OCI-LY3 (cell line): ENCODE results near the gene BPGM.

ENCODE experiments used
- H2AFZ ChIP-seq: fragments of 200-600, 300-600 bp; shearing (Covaris generic); 2 replicates; pipeline ENCODE4 v1.6.0; 2014; ENCODE audit warnings: antibody characterized with exemption, low read depth, low read length
- H3K27ac ChIP-seq: fragments of 200-600, 300-600 bp; sonication (generic); 2 replicates; pipeline ENCODE4 v1.5.1; 2014; ENCODE audit warnings: mild to moderate bottlenecking, low read length, moderate library complexity, mixed read lengths
- H3K27me3 ChIP-seq: fragments of 200-600, 300-600 bp; sonication (generic); 2 replicates; pipeline ENCODE4 v1.6.1; 2014; ENCODE audit warnings: low read depth, low read length, mixed read lengths
- H3K36me3 ChIP-seq: fragments of 200-600, 300-600 bp; sonication (generic); replicated peaks from 2 replicates; pipeline ENCODE3; 2014; ENCODE audit warnings: low read depth, low read length, mixed read lengths
- H3K4me1 ChIP-seq: fragments of 300-600, 200-600 bp; sonication (generic); 2 replicates; pipeline ENCODE4 v1.6.1; 2014; ENCODE audit warnings: low read length, mixed read lengths
- H3K4me2 ChIP-seq: fragments of 200-600, 300-600 bp; sonication (generic); 2 replicates; pipeline ENCODE4 v1.6.1; 2014; ENCODE audit warnings: low read length, mixed read lengths
- H3K4me3 ChIP-seq: fragments of 300-600, 200-600 bp; sonication (generic); 2 replicates; pipeline ENCODE4 v1.5.1; 2014; ENCODE audit warnings: antibody characterized with exemption, mild to moderate bottlenecking, low read length, moderate library complexity
- H3K79me2 ChIP-seq: fragments of 300-600, 200-600 bp; shearing (Covaris generic); 2 replicates; pipeline ENCODE4 v1.6.1; 2014; ENCODE audit warnings: mild to moderate bottlenecking, low read length, mixed read lengths
- H3K9ac ChIP-seq: fragments of 300-600, 200-600 bp; shearing (Covaris generic); 2 replicates; pipeline ENCODE4 v1.6.0; 2014; ENCODE audit warnings: mild to moderate bottlenecking, low read length, moderate library complexity
- H3K9me3 ChIP-seq: fragments of 200-600, 300-600 bp; shearing (Covaris generic); 2 replicates; pipeline ENCODE4 v1.6.1; 2014; ENCODE audit warnings: low read length, mixed read lengths; ENCODE audit not compliant: insufficient read depth
- H4K20me1 ChIP-seq: fragments of 200-600, 300-600 bp; sonication (generic); 2 replicates; pipeline ENCODE4 v1.6.1; 2016; ENCODE audit warnings: low read length, mixed read lengths; ENCODE audit not compliant: insufficient read depth
- CTCF ChIP-seq: fragments of 200-600, 300-600 bp; sonication (generic); IDR thresholded peaks from 2 replicates; pipeline ENCODE4 v1.5.1; 2014; ENCODE audit warnings: antibody characterized with exemption, low read length, low read depth
- EZH2phosphoT487 ChIP-seq: fragments of 200-600 bp; shearing (Covaris generic); IDR thresholded peaks from 2 replicates; pipeline ENCODE4 v1.6.1; 2018; ENCODE audit warnings: antibody characterized with exemption, mixed run types, low read depth

BPGM gene

GRCh38 chr7:134623193-134623592 is 23.5 kb upstream of the BPGM start:
- H3K27me3 ChIP-seq = peaks cover 87% of the 10 kb centered on the region
- H3K4me1 ChIP-seq = peaks cover 14% of the 10 kb centered on the region
- H3K27ac ChIP-seq = no peak overlapping the region
- no peaks in the 10 kb centered on the region for H3K79me2 ChIP-seq
- no peaks in the 10 kb centered on the region for H3K9me3 ChIP-seq
- H3K9ac ChIP-seq = no peak overlapping the region
- TF ChIP-seq CTCF = no peak
- no peak for TF ChIP-seq EZH2phosphoT487
- no peak overlapping the region for H3K4me3 ChIP-seq
- no peaks in the 10 kb centered on the region for H3K36me3 ChIP-seq
- H3K4me2 ChIP-seq = no peak overlapping the region
- H2AFZ ChIP-seq = no peak overlapping the region
- no peaks in the 10 kb centered on the region for H4K20me1 ChIP-seq

- no peak overlapping the region for H3K4me3 ChIP-seq
- H3K79me2 ChIP-seq = no peaks in the 10 kb centered on the region
- H3K4me2 ChIP-seq = no peak overlapping the region
- peaks cover 29% of the 10 kb centered on the region for H3K4me1 ChIP-seq
- H3K27ac ChIP-seq = no peak overlapping the region
- no peaks in the 10 kb centered on the region for H4K20me1 ChIP-seq
- no peaks in the 10 kb centered on the region for H3K36me3 ChIP-seq
- H2AFZ ChIP-seq = no peak overlapping the region
- TF ChIP-seq CTCF (no peak), EZH2phosphoT487 (no peak)
- H3K27me3 ChIP-seq = peaks cover 77% of the 10 kb centered on the region
- H3K9me3 ChIP-seq = no peaks in the 10 kb centered on the region
- H3K9ac ChIP-seq = no peak overlapping the region
These were observed 21.1 kb upstream of the BPGM start for GRCh38 chr7:134625550-134625949.

GRCh38 chr7:134627109-134627774 is 19.4 kb upstream of the BPGM start:
- TF ChIP-seq CTCF (no peak), EZH2phosphoT487 (no peak)
- H3K9ac ChIP-seq = no peak overlapping the region
- H4K20me1 ChIP-seq = no peaks in the 10 kb centered on the region
- H3K4me1 ChIP-seq = peaks cover 33% of the 10 kb centered on the region
- H3K9me3 ChIP-seq = no peaks in the 10 kb centered on the region
- no peak overlapping the region for H3K4me3 ChIP-seq
- peaks cover 67% of the 10 kb centered on the region for H3K27me3 ChIP-seq
- H2AFZ ChIP-seq = no peak overlapping the region
- no peak overlapping the region for H3K4me2 ChIP-seq
- H3K36me3 ChIP-seq = no peaks in the 10 kb centered on the region
- H3K27ac ChIP-seq = no peak overlapping the region
- H3K79me2 ChIP-seq = no peaks in the 10 kb centered on the region

GRCh38 chr7:134627775-134628153 is 18.9 kb upstream of the BPGM start:
- H3K36me3 ChIP-seq = no peaks in the 10 kb centered on the region
- no peak overlapping the region for H2AFZ ChIP-seq
- H3K4me1 ChIP-seq = peaks cover 33% of the 10 kb centered on the region
- H3K9me3 ChIP-seq = no peaks in the 10 kb centered on the region
- no peak overlapping the region for H3K27ac ChIP-seq
- no peak for TF ChIP-seq EZH2phosphoT487
- no peak for TF ChIP-seq CTCF
- no peak overlapping the region for H3K4me2 ChIP-seq
- no peak overlapping the region for H3K9ac ChIP-seq
- H3K79me2 ChIP-seq = no peaks in the 10 kb centered on the region
- H3K4me3 ChIP-seq = no peak overlapping the region
- H3K27me3 ChIP-seq = peaks cover 61% of the 10 kb centered on the region
- no peaks in the 10 kb centered on the region for H4K20me1 ChIP-seq
